HFF-Myc (cell line): Measurements from ENCODE around the gene ADAMTS12.

Experiments
- DNase-seq: peaks from one replicate; pipeline ENCODE4 v3.0.0-alpha.2; 2011; ENCODE audit warnings: low read depth; ENCODE audit errors: extremely low read depth
- H3K4me3 ChIP-seq: replicated peaks from 2 replicates; pipeline ENCODE4 v1.5.1; 2011; ENCODE audit warnings: low read depth, mild to moderate bottlenecking, control low read depth, low read length
- TF ChIP-seq, protein P1 (sequence below): IDR thresholded peaks from 2 replicates; pipeline ENCODE4 v1.5.1; 2012; ENCODE audit warnings: mild to moderate bottlenecking, low read depth, low read length, control low read depth; ENCODE audit errors: missing control alignments

ADAMTS12 gene

DNA sequence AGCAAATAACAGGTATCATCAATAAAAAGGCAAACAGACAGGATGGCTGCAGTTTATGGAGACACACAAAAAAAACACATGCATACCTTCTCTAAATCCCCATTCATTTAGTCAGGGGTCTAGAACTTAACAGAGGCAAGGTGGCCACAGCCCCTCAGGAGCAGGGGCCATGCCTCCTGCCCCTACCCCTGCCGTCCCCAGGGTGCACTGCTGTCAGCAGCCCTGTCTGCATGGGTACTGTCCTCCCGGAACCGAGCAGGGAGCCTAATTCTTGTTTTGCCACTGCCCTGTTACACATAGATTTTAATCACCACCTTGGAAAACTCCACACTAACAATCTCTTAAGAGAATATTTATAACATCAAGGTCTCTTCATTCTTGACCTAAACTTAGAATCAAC lies 39.0 kb downstream of the ADAMTS12 start:
- TF ChIP-seq, protein P1, sequence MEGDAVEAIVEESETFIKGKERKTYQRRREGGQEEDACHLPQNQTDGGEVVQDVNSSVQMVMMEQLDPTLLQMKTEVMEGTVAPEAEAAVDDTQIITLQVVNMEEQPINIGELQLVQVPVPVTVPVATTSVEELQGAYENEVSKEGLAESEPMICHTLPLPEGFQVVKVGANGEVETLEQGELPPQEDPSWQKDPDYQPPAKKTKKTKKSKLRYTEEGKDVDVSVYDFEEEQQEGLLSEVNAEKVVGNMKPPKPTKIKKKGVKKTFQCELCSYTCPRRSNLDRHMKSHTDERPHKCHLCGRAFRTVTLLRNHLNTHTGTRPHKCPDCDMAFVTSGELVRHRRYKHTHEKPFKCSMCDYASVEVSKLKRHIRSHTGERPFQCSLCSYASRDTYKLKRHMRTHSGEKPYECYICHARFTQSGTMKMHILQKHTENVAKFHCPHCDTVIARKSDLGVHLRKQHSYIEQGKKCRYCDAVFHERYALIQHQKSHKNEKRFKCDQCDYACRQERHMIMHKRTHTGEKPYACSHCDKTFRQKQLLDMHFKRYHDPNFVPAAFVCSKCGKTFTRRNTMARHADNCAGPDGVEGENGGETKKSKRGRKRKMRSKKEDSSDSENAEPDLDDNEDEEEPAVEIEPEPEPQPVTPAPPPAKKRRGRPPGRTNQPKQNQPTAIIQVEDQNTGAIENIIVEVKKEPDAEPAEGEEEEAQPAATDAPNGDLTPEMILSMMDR, result no peak
- no peak for DNase-seq
- no peak overlapping the region for H3K4me3 ChIP-seq

DNA sequence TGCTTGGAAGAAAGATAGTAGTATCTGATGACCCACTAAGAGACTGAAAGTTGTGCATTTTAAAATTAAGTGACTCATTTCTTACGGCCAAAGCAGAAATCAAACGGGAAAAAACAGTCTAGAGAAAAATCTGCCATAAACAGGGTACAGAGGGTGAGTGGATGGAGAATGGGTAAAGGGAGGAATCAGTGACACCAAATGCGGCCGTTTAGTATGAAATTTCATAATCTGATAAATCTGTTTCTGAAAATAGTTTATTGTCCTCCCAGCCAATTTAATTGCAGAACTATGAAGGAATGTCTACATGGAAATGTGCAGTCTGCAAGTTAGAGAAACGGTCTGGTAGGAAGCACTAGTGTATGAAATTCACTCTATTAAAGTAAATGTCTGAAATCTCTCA lies 39.5 kb downstream of the ADAMTS12 start:
- DNase-seq, result no peak
- H3K4me3 ChIP-seq, result no peak overlapping the region
- TF ChIP-seq, protein P1, result no peak

DNA sequence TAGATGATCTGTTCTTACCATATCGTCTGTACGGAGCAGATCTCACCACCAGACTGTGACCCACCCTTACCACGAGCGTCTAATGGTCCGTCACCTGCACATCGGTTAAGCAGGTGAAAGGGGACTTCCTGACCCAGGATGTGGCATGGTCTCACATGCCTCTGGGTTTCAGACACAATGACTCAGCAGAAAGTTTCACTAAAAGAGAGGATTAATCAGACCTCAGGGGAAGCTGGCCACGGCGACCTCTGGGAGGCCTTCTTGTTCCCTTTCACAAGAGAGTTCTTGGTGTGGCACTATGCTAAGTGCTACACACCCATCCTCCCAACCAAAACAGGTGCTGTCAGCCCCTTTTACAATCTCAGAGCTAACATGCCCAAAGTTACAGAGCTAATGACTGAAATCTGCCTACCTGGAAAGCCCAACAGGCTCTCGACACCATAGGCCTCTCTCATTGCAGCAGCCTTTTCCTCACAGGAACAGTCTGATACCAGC lies 41.6 kb downstream of the ADAMTS12 start:
- no peak for DNase-seq
- H3K4me3 ChIP-seq, result no peak overlapping the region
- TF ChIP-seq, protein P1, result no peak

DNA sequence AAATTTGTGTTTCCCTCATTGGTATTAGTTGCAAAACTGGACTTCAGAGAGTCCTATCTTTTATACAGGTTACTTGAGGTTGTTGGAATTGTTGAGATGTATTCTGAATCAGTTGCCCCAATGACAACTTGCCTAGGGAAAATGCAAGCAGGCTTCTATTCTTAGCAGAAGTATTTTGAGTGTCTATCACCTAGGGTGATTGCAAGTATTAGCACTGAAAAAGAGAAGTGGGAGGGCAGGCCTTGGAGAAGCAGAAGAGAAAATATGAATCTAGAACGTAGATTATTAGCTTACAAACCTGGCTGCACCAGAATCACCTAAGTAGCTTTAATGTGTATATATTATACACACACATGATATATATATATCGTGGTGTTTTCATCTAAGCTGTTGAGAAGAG lies 43.2 kb downstream of the ADAMTS12 start:
- no peak overlapping the region for H3K4me3 ChIP-seq
- TF ChIP-seq, protein P1, result no peak
- DNase-seq, result no peak

GRCh38 chr5:33846851-33847250 lies 44.9 kb downstream of the ADAMTS12 start:
- TF ChIP-seq, protein P1, result no peak
- no peak overlapping the region for H3K4me3 ChIP-seq
- no peak for DNase-seq

- TF ChIP-seq, protein P1, result no peak
- no peak overlapping the region for H3K4me3 ChIP-seq
- DNase-seq, result no peak
Measured at GRCh38 chr5:33843579-33843978, 48.2 kb downstream of the ADAMTS12 start.

DNA sequence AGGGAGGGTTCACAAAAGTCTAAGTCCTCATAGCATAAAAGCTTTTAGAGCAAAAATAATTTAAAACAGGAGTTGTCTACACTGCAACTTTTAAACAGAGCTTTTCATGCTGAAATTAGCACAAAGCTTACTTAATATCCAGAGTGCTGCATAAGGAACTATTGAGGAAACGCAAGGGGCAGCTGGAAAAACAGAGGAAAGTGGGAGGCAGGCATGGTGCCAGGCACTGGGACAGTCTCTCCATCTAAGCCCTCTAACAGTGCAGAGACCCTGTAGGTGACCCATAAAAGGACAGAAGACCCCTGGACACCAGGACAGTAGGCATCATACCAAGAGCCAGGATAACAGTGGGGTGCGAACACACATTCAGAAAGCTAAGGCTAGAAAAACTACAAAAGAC lies 49.3 kb downstream of the ADAMTS12 start:
- TF ChIP-seq, protein P1, result no peak
- no peak overlapping the region for H3K4me3 ChIP-seq
- no peak for DNase-seq
